ENCODE measurements around the gene PIEZO2. TPM values are rescaled to one million over a fixed set of nuclear protein-coding genes. Genes with fewer than 3 reads are reported as not detected.

The PIEZO2 gene
- total and polyA plus RNA-seq, 7 donors, result 1.4 to 35.2 (median 25.1) TPM; not detected in 1

DNA sequence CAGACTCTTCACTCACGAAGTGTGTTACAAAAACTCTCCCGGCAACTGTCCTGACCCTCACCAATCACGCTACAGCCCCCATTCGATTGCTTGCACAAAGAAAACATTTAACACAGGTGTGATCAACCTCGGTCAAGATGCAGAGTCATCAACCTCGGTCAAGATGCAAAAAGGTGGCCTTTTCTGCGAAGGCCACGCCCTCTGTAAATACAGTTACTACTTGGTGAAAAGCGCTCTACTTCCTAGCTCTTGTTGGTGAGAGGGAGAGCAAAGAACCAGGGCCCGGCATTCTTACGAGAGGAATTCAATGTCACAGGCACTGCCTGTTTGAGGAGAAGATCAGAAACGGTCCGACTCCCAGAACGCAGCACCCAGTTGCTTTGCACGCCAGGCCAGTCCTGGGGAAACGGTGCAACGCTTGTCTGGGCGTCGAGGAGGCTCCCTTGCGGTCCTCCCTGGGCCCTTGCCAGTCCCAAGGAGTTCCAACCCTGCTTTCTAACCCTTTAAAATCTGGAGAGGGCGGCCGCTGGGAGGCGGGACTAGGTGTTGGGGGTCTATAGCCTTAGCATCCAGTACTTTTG, 1.9 kb downstream of the PIEZO2 start:
- no peak for TF ChIP-seq POLR2A (IDR thresholded peaks at IDR 0.05)
- TF ChIP-seq POLR2AphosphoS5 (IDR thresholded peaks at IDR 0.05), result no peak
- TF ChIP-seq EP300 (IDR thresholded peaks at IDR 0.05), result no peak
- no peak for TF ChIP-seq CTCF (IDR thresholded peaks at IDR 0.05)
- intact Hi-C loops (cut with DNase I), result loop anchor here (5.0 kb wide), 1 partner anchor 290 kb away; no protein-coding TSS in a partner anchor
- peaks cover 0 to 21% (median 15%) of the 10 kb centered on the region in 4 donors for H3K4me1 ChIP-seq
- no peak for DNase-seq
- H3K27me3 ChIP-seq, result peaks cover 8 to 41% (median 28%) of the 10 kb centered on the region in 3 donors
- peak overlapping the region in 3 of 4 donors; percentile 5 to 6 (median 5) for H3K27ac ChIP-seq
- no peaks in the 10 kb centered on the region for H3K36me3 ChIP-seq
- peak overlapping the region; percentile 27 to 53 (median 44) for H3K4me3 ChIP-seq
- H3K9me3 ChIP-seq, result no peaks in the 10 kb centered on the region
- 17 to 22% methylated on average over 23 of the region's 23 CpGs for WGBS, 2 donors

- intact Hi-C loops (cut with DNase I), result loop anchor here (5.0 kb wide), 1 partner anchor 290 kb away; no protein-coding TSS in a partner anchor
Measured at GRCh38 chr18:11146947-11147345, 2.4 kb downstream of the PIEZO2 start.

GRCh38 chr18:11146238-11146946, 3.0 kb downstream of the PIEZO2 start:
- intact Hi-C loops (cut with DNase I), result loop anchor here (5.0 kb wide), 1 partner anchor 289 kb away; no protein-coding TSS in a partner anchor
- peak overlapping the region in 3 of 4 donors; percentile 37 to 53 (median 52) for H3K4me3 ChIP-seq
- no peak overlapping the region for H3K27ac ChIP-seq
- no peaks in the 10 kb centered on the region for H3K36me3 ChIP-seq
- TF ChIP-seq POLR2AphosphoS5 (IDR thresholded peaks at IDR 0.05) (no peak), POLR2A (IDR thresholded peaks at IDR 0.05) (no peak), CTCF (IDR thresholded peaks at IDR 0.05) (no peak), EP300 (IDR thresholded peaks at IDR 0.05) (no peak)
- H3K4me1 ChIP-seq, result peaks cover 0 to 21% (median 15%) of the 10 kb centered on the region in 4 donors
- 73 to 75% methylated on average over 18 of the region's 18 CpGs for WGBS, 2 donors
- DNase-seq, result no peak
- peaks cover 8 to 41% (median 28%) of the 10 kb centered on the region in 3 donors for H3K27me3 ChIP-seq
- H3K9me3 ChIP-seq, result no peaks in the 10 kb centered on the region

More at GRCh38 chr18:11146947-11147345, 2.4 kb downstream of the PIEZO2 start:
- no peak for DNase-seq
- Histone ChIP-seq H3K4me3 (peak overlapping the region; percentile 8 to 53 (median 44)), H3K9me3 (no peaks in the 10 kb centered on the region), H3K27ac (peak overlapping the region in 2 of 4 donors; percentile 5 to 6), H3K4me1 (peaks cover 0 to 21% (median 15%) of the 10 kb centered on the region in 4 donors), H3K27me3 (peaks cover 8 to 41% (median 28%) of the 10 kb centered on the region in 3 donors), H3K36me3 (no peaks in the 10 kb centered on the region)
- no peak for TF ChIP-seq POLR2AphosphoS5 (IDR thresholded peaks at IDR 0.05)
- TF ChIP-seq CTCF (IDR thresholded peaks at IDR 0.05), result no peak
- TF ChIP-seq POLR2A (IDR thresholded peaks at IDR 0.05), result no peak
- TF ChIP-seq EP300 (IDR thresholded peaks at IDR 0.05), result no peak
- WGBS, 2 donors, result 42 to 44% methylated on average over 15 of the region's 15 CpGs

- intact Hi-C loops (cut with DNase I), result loop anchor here (5.0 kb wide), 1 partner anchor 288 kb away; no protein-coding TSS in a partner anchor
- Histone ChIP-seq H3K36me3 (no peaks in the 10 kb centered on the region), H3K27me3 (peaks cover 8 to 38% (median 28%) of the 10 kb centered on the region in 3 donors), H3K27ac (no peak overlapping the region), H3K4me3 (peak overlapping the region in 3 of 4 donors; percentile 37 to 53 (median 52)), H3K9me3 (no peaks in the 10 kb centered on the region), H3K4me1 (peaks cover 0 to 21% (median 15%) of the 10 kb centered on the region in 4 donors)
- WGBS, 2 donors, result 65 to 80% methylated on average over 4 of the region's 4 CpGs
- no peak for DNase-seq
- TF ChIP-seq CTCF (IDR thresholded peaks at IDR 0.05) (no peak), POLR2AphosphoS5 (IDR thresholded peaks at IDR 0.05) (no peak), EP300 (IDR thresholded peaks at IDR 0.05) (no peak), POLR2A (IDR thresholded peaks at IDR 0.05) (no peak)
Measured at GRCh38 chr18:11145413-11146191, 3.8 kb downstream of the PIEZO2 start.
